MCF 10A (cell line): Measurements from ENCODE around the gene PAXX. TPM values are rescaled to one million over a fixed set of nuclear protein-coding genes. Genes with fewer than 3 reads are reported as not detected.

Experiments used
- BruUV-seq: library from RNA; stranded (reverse); fragments of 400-500 nt; replicated peaks from 2 replicates; lab custom pipeline; 2021; lab: Mats Ljungman, UMichigan
- CTCF ChIA-PET: fragments of 300-600 bp; sonication (Branson Sonifier 250); formaldehyde crosslinking; extraction: SDS; loops from one replicate; lab custom pipeline; 2021; ENCODE audit warnings: antibody characterized with exemption, inconsistent platforms; lab: Yijun Ruan, JAX
- POLR2A ChIA-PET: fragments of 300-600, 350-650 bp; sonication (Branson Sonifier 250); formaldehyde crosslinking; extraction: SDS; loops from one replicate; lab custom pipeline; 2020; ENCODE audit warnings: antibody characterized with exemption, inconsistent platforms; lab: Yijun Ruan, JAX
- DNase-seq: peaks from one replicate; pipeline ENCODE4 v3.0.0-alpha.2; 2018; ENCODE audit not compliant: unreplicated experiment
- H3K27ac Mint-ChIP-seq: one replicate; pipeline ENCODE4 v1.8.0; 2022; ENCODE audit warnings: mild to moderate bottlenecking, low read depth, mixed read lengths; ENCODE audit not compliant: unreplicated experiment
- H3K27me3 Mint-ChIP-seq: one replicate; pipeline ENCODE4 v1.8.0; 2022; ENCODE audit warnings: mixed read lengths; ENCODE audit not compliant: insufficient read depth, unreplicated experiment
- H3K36me3 Mint-ChIP-seq: one replicate; pipeline ENCODE4 v1.8.0; 2022; ENCODE audit warnings: mild to moderate bottlenecking, moderate library complexity, mixed read lengths; ENCODE audit not compliant: insufficient read depth, unreplicated experiment
- H3K4me1 Mint-ChIP-seq: one replicate; pipeline ENCODE4 v1.8.0; 2022; ENCODE audit warnings: mixed read lengths; ENCODE audit not compliant: insufficient read depth, unreplicated experiment
- H3K4me3 Mint-ChIP-seq: one replicate; pipeline ENCODE4 v1.8.0; 2022; ENCODE audit warnings: mild to moderate bottlenecking, moderate library complexity, mixed read lengths; ENCODE audit not compliant: unreplicated experiment
- H3K9me3 Mint-ChIP-seq: one replicate; pipeline ENCODE4 v1.8.0; 2022; ENCODE audit warnings: mixed read lengths; ENCODE audit not compliant: unreplicated experiment
- intact Hi-C: fragments of 100-400 bp; cut with micrococcal nuclease; formaldehyde crosslinking; loops from 2 replicates; pipeline ENCODE4 v1.14.1; 2022
- total RNA-seq: library from RNA; stranded (reverse); gene quantifications from 2 replicates; pipeline ENCODE4 v1.2.3, GENCODE V29; 2022
- TF ChIP-seq, protein P1 (sequence below): fragments of 200-600 bp; IDR thresholded peaks from one replicate; pipeline ENCODE4 v1.8.0; 2022; ENCODE audit warnings: antibody characterized with exemption, mild to moderate bottlenecking; ENCODE audit not compliant: unreplicated experiment

Gene PAXX
- total RNA-seq, 1 experiment from 2014 or later: 57.9 TPM

DNA sequence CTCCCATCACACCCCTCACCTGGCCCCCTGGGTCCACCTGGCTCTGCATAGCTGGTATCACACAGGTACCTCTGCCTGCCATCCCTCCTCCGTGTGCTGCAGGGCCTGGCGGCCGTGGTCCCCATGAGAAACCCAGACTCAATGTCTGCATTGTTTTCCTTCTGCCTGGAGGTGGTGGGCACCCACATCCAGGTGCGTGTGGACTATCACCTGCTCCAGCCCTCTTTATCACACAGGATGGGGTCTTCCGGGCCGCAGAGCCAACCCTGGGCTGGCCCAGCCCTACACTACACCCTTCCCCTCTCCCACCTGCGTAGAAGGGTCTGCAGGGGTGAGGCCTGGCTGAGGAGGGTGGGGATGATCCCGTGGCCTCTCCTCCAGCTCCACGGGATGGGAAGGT, 46.7 kb downstream of the PAXX start:
- CTCF ChIA-PET: interaction anchor here (0.7 to 3.1 kb wide), 2 partner anchors 10 to 24 kb away, joined by 4 to 16 read pairs; no protein-coding TSS in a partner anchor

DNA sequence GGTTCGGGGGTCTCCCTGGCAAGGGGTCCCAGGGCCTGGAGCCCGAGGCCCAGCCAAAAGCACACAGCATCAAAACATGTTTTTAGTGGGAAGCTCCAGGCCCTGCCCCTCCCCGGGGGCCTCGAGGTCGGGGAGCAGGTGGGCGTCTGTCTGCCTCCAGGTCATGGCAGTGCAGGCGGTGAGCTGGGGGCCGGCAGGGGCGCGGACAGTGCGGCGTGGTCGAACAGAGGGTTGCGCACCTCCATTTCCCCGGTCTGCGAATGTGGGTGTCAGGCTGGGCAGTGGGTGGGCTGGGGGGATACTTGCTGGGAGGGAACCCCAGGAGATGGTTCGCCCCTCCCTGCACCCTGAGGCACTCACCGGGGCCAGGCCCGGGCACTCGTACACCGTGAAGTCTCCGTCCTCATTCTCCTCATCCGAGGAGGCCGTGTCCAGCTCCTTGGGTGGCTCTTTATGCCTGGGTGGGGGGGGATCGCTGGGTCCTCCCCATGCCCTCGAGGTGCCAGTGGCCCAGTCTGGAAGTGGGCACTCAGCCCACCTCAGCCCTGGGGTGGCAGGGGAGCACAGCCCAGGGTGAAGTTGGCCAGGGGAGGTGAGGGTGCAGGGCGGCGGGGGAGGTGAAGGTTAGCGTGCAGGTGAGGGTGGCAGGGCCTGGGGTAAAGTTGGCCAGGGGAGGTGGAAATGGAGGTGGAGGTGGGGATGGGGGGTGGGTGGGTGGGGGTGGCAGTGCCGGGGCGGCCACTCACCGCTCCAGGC, 47.6 kb downstream of the PAXX start:
- intact Hi-C loops: loop anchor here (10.0 kb wide), 1 partner anchor 185 kb away; the partner anchor contains the start of genes CYSRT1, RNF208 and RNF224
- H3K4me3 Mint-ChIP-seq: no peak overlapping the region
- CTCF ChIA-PET: interaction anchor here (3.1 kb wide), 1 partner anchor 11 kb away, joined by 16 read pairs; no protein-coding TSS in a partner anchor
- no peaks in the 10 kb centered on the region for H3K4me1 Mint-ChIP-seq
- H3K27ac Mint-ChIP-seq: no peak overlapping the region
- TSS peak; percentile 60 for BruUV-seq
- POLR2A ChIA-PET: interaction anchor here (1.1 kb wide), 1 partner anchor 21 kb away, joined by 3 read pairs; no protein-coding TSS in a partner anchor
- H3K36me3 Mint-ChIP-seq: peaks cover 17% of the 10 kb centered on the region
- no peak for DNase-seq
- no peaks in the 10 kb centered on the region for H3K27me3 Mint-ChIP-seq
- no peaks in the 10 kb centered on the region for H3K9me3 Mint-ChIP-seq
- TF ChIP-seq, protein P1, sequence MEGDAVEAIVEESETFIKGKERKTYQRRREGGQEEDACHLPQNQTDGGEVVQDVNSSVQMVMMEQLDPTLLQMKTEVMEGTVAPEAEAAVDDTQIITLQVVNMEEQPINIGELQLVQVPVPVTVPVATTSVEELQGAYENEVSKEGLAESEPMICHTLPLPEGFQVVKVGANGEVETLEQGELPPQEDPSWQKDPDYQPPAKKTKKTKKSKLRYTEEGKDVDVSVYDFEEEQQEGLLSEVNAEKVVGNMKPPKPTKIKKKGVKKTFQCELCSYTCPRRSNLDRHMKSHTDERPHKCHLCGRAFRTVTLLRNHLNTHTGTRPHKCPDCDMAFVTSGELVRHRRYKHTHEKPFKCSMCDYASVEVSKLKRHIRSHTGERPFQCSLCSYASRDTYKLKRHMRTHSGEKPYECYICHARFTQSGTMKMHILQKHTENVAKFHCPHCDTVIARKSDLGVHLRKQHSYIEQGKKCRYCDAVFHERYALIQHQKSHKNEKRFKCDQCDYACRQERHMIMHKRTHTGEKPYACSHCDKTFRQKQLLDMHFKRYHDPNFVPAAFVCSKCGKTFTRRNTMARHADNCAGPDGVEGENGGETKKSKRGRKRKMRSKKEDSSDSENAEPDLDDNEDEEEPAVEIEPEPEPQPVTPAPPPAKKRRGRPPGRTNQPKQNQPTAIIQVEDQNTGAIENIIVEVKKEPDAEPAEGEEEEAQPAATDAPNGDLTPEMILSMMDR: no peak

More for the DNA sequence above, 46.7 kb downstream of the PAXX start:
- peaks cover 17% of the 10 kb centered on the region for H3K36me3 Mint-ChIP-seq
- intact Hi-C loops: no loop called here
- BruUV-seq: no TSS peak
- POLR2A ChIA-PET: interaction anchor here (1.1 kb wide), 1 partner anchor 21 kb away, joined by 3 read pairs; no protein-coding TSS in a partner anchor
- H3K4me1 Mint-ChIP-seq: no peaks in the 10 kb centered on the region
- no peaks in the 10 kb centered on the region for H3K27me3 Mint-ChIP-seq
- TF ChIP-seq, protein P1: no peak
- H3K27ac Mint-ChIP-seq: no peak overlapping the region
- DNase-seq: no peak
- H3K9me3 Mint-ChIP-seq: no peaks in the 10 kb centered on the region
- no peak overlapping the region for H3K4me3 Mint-ChIP-seq

DNA sequence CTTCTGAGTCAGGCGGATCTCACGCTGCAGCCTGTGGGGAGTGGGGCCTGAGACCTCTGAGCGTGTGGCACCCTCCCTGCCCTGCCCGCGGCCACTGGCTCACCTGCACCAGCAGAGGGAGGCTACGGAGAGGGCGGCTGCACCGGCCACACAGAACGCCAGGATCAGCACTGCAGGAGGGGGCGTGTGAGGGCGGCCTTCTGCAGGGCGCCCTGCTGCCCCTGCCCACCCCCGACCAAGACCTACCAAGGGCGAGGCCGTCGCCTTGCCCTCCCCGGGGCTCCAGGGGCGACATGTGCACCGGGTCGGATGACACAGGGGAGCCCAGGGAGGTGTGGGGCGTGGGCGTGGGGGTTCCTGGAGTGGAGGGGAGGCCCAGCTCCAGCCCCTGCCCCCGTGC, 48.3 kb downstream of the PAXX start:
- ChIA-PET CTCF (no interaction called here), POLR2A (no interaction called here)
- intact Hi-C loops: loop anchor here (10.0 kb wide), 1 partner anchor 184 kb away; the partner anchor contains the start of genes CYSRT1, RNF208 and RNF224

GRCh38 chr9:137041124-137041523, 48.9 kb downstream of the PAXX start:
- TF ChIP-seq, protein P1: no peak
- Mint-ChIP-seq H3K27ac (no peak overlapping the region), H3K4me1 (no peaks in the 10 kb centered on the region), H3K27me3 (no peaks in the 10 kb centered on the region), H3K36me3 (peaks cover 17% of the 10 kb centered on the region), H3K9me3 (no peaks in the 10 kb centered on the region), H3K4me3 (no peak overlapping the region)
- ChIA-PET CTCF (no interaction called here), POLR2A (no interaction called here)
- no peak for DNase-seq
- intact Hi-C loops: loop anchor here (10.0 kb wide), 1 partner anchor 184 kb away; the partner anchor contains the start of genes CYSRT1, RNF208 and RNF224
- BruUV-seq: no TSS peak

More for the DNA sequence above, 48.3 kb downstream of the PAXX start:
- H3K36me3 Mint-ChIP-seq: peaks cover 17% of the 10 kb centered on the region
- H3K27me3 Mint-ChIP-seq: no peaks in the 10 kb centered on the region
- no peaks in the 10 kb centered on the region for H3K4me1 Mint-ChIP-seq
- no peak for DNase-seq
- H3K9me3 Mint-ChIP-seq: no peaks in the 10 kb centered on the region
- TF ChIP-seq, protein P1: no peak
- BruUV-seq: no TSS peak
- no peak overlapping the region for H3K27ac Mint-ChIP-seq
- no peak overlapping the region for H3K4me3 Mint-ChIP-seq
